Tibial artery (tissue), 4 donors: ENCODE results near the gene SORCS2.

Experiments
- DNase-seq, 2 donors: peaks; one replicate each; pipeline ENCODE4 v3.0.0-alpha.2; 2019
- H3K27ac ChIP-seq, 2 donors: fragments of 200-600 bp; sonication (generic) in 1 of 2; 1 replicate in 1 of 2; 2 replicates in 1 of 2; pipeline ENCODE4 v1.5.1; 2018 to 2019; ENCODE audit warnings: mild to moderate bottlenecking in 1 of 2
- H3K27me3 ChIP-seq, 2 donors: fragments of 200-600 bp; sonication (generic) in 1 of 2; one replicate each; pipeline versions ENCODE4 v1.5.1 to v1.6.0; 2016 to 2019
- H3K36me3 ChIP-seq, 3 donors: fragments of 200-600 bp; sonication (generic) in 2 of 3; one replicate each; pipeline ENCODE4 v1.5.1; 2016 to 2019; ENCODE audit warnings: mild to moderate bottlenecking in 2 of 3
- H3K4me1 ChIP-seq, 4 donors: fragments of 200-600 bp; sonication (generic) in 2 of 4; 1 replicate in 3 of 4; 2 replicates in 1 of 4; pipeline ENCODE4 v1.5.1; 2016 to 2019
- H3K4me3 ChIP-seq, 2 donors: fragments of 200-600 bp; sonication (generic) in 1 of 2; 1 replicate in 1 of 2; 2 replicates in 1 of 2; pipeline ENCODE4 v1.5.1; 2018 to 2019; ENCODE audit warnings: mild to moderate bottlenecking in 2 of 2
- H3K9me3 ChIP-seq, 3 donors: fragments of 200-600 bp; sonication (generic) in 1 of 3; one replicate each; pipeline ENCODE4 v1.5.1; 2016 to 2019
- CTCF ChIP-seq, 2 experiments: fragments of 200-600 bp in 1 of 2; fragments of 450-650 bp in 1 of 2; IDR thresholded peaks; one replicate each; pipeline ENCODE4 v1.5.1; 2017 to 2019; ENCODE audit warnings: antibody characterized with exemption in 2 of 2, mild to moderate bottlenecking in 1 of 2, moderate library complexity in 1 of 2
- intact Hi-C: fragments of 100-400 bp; cut with DNase I; formaldehyde crosslinking; loops from one replicate; pipeline ENCODE4 v1.15.0; 2023; ENCODE audit warnings: low total_unique reads

Gene SORCS2

GRCh38 chr4:7650606-7651385 is 458.5 kb downstream of the SORCS2 start:
- Histone ChIP-seq H3K36me3 (no peaks in the 10 kb centered on the region), H3K4me3 (no peak overlapping the region), H3K27me3 (peaks cover 0 to 42% of the 10 kb centered on the region in 2 donors), H3K9me3 (no peaks in the 10 kb centered on the region), H3K27ac (no peak overlapping the region), H3K4me1 (peaks cover 0 to 4% (median 0%) of the 10 kb centered on the region in 4 donors)
- peak in 1 of 2 donors; percentile 56 for DNase-seq
- TF ChIP-seq CTCF (IDR thresholded peaks at IDR 0.05): no peak
- intact Hi-C loops: no loop called here

GRCh38 chr4:7651461-7651921 is 459.2 kb downstream of the SORCS2 start:
- peaks cover 0 to 4% (median 0%) of the 10 kb centered on the region in 4 donors for H3K4me1 ChIP-seq
- H3K9me3 ChIP-seq: no peaks in the 10 kb centered on the region
- H3K36me3 ChIP-seq: no peaks in the 10 kb centered on the region
- H3K27ac ChIP-seq: no peak overlapping the region
- H3K4me3 ChIP-seq: no peak overlapping the region
- DNase-seq: peak in 1 of 2 donors; percentile 74
- intact Hi-C loops: no loop called here
- TF ChIP-seq CTCF (IDR thresholded peaks at IDR 0.05): no peak
- H3K27me3 ChIP-seq: peaks cover 0 to 37% of the 10 kb centered on the region in 2 donors

GRCh38 chr4:7652006-7652405 is 459.7 kb downstream of the SORCS2 start:
- DNase-seq: no peak
- no peaks in the 10 kb centered on the region for H3K9me3 ChIP-seq
- H3K36me3 ChIP-seq: no peaks in the 10 kb centered on the region
- peaks cover 0 to 37% of the 10 kb centered on the region in 2 donors for H3K27me3 ChIP-seq
- no peak overlapping the region for H3K27ac ChIP-seq
- peaks cover 0 to 4% (median 0%) of the 10 kb centered on the region in 4 donors for H3K4me1 ChIP-seq
- no peak for TF ChIP-seq CTCF (IDR thresholded peaks at IDR 0.05)
- no peak overlapping the region for H3K4me3 ChIP-seq
- intact Hi-C loops: no loop called here

- Histone ChIP-seq H3K4me1 (peaks cover 0 to 4% (median 0%) of the 10 kb centered on the region in 4 donors), H3K4me3 (no peak overlapping the region), H3K27ac (no peak overlapping the region), H3K27me3 (peaks cover 0 to 37% of the 10 kb centered on the region in 2 donors), H3K9me3 (no peaks in the 10 kb centered on the region), H3K36me3 (no peaks in the 10 kb centered on the region)
- intact Hi-C loops: no loop called here
- DNase-seq: no peak
- TF ChIP-seq CTCF (IDR thresholded peaks at IDR 0.05): no peak
Measured at GRCh38 chr4:7652451-7652881, 460.1 kb downstream of the SORCS2 start.

- intact Hi-C loops: no loop called here
Measured at GRCh38 chr4:7652906-7653305, 460.6 kb downstream of the SORCS2 start.

More at GRCh38 chr4:7652906-7653305, 460.6 kb downstream of the SORCS2 start:
- H3K27me3 ChIP-seq: peaks cover 0 to 37% of the 10 kb centered on the region in 2 donors
- no peak for DNase-seq
- TF ChIP-seq CTCF (IDR thresholded peaks at IDR 0.05): no peak
- H3K4me1 ChIP-seq: peaks cover 0 to 4% (median 0%) of the 10 kb centered on the region in 4 donors
- H3K9me3 ChIP-seq: no peaks in the 10 kb centered on the region
- no peak overlapping the region for H3K4me3 ChIP-seq
- no peak overlapping the region for H3K27ac ChIP-seq
- H3K36me3 ChIP-seq: no peaks in the 10 kb centered on the region
